Prostate gland (tissue), 2 donors: ENCODE results near the gene TP53I11.
A peak's percentile ranks its signal among the peaks of the same experiment; 100 is the strongest.

Experiments used
- POLR2AphosphoS5 ChIP-seq: sonication (generic); formaldehyde crosslinking; IDR thresholded peaks from one replicate; pipeline ENCODE4 v1.6.1; 2017; ENCODE audit warnings: antibody characterized with exemption
- TF ChIP-seq, protein P1 (sequence below), 4 experiments: fragments of 200-600 bp in 2 of 4; fragments of 450-650 bp in 2 of 4; sonication (generic) in 2 of 4; IDR thresholded peaks; 1 replicate in 3 of 4; 2 replicates in 1 of 4; pipeline ENCODE4 v1.5.1; 2016 to 2019; ENCODE audit warnings: antibody characterized with exemption in 4 of 4, mild to moderate bottlenecking in 2 of 4, moderate library complexity in 2 of 4

DNA sequence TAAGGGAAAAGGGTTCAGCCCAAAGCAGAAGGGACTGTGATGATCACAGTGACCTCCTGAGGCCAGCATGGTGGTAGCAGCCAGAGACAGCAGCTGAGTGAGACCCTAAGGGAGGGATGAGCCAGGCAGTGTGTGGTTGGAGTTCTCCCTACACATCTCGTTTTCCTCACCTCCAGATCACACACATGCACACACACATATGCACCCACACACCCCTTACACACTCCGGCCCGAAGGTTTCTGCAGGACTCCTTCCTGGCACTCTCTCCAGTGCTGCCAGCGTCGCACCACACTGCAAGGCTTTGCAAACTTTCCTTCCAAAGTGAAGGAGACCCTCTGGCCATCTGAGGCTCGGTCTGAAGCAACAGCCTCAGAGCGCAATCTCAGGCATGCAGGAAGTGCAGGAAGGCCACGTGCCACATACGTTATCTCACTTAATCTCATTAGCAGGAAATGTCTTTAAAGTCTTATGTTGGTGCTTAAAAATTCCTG, 26.9 kb upstream of the TP53I11 start:
- TF ChIP-seq, protein P1, sequence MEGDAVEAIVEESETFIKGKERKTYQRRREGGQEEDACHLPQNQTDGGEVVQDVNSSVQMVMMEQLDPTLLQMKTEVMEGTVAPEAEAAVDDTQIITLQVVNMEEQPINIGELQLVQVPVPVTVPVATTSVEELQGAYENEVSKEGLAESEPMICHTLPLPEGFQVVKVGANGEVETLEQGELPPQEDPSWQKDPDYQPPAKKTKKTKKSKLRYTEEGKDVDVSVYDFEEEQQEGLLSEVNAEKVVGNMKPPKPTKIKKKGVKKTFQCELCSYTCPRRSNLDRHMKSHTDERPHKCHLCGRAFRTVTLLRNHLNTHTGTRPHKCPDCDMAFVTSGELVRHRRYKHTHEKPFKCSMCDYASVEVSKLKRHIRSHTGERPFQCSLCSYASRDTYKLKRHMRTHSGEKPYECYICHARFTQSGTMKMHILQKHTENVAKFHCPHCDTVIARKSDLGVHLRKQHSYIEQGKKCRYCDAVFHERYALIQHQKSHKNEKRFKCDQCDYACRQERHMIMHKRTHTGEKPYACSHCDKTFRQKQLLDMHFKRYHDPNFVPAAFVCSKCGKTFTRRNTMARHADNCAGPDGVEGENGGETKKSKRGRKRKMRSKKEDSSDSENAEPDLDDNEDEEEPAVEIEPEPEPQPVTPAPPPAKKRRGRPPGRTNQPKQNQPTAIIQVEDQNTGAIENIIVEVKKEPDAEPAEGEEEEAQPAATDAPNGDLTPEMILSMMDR (IDR thresholded peaks at IDR 0.05) = peak in 2 of 4 experiments; percentile 5 to 25
- TF ChIP-seq POLR2AphosphoS5 = peak; percentile 70
